Coronary artery (tissue), 2 donors: ENCODE results near the gene TRPM1.

ENCODE experiments used
- DNase-seq: peaks from one replicate; pipeline ENCODE4 v3.0.0-alpha.2; 2017; ENCODE audit warnings: low spot score
- H3K27ac ChIP-seq, 2 donors: fragments of 200-600 bp; sonication (generic); one replicate each; pipeline ENCODE4 v1.5.1; 2016 to 2019
- H3K4me3 ChIP-seq: fragments of 200-600 bp; sonication (generic); 2 replicates; pipeline ENCODE4 v1.5.1; 2016; ENCODE audit warnings: mild to moderate bottlenecking, moderate library complexity
- CTCF ChIP-seq: fragments of 200-600 bp; sonication (generic); IDR thresholded peaks from one replicate; pipeline ENCODE4 v1.5.1; 2019; ENCODE audit warnings: antibody characterized with exemption

Gene TRPM1

GRCh38 chr15:31049111-31049510 lies 52.4 kb downstream of the TRPM1 start:
- no peak overlapping the region for H3K27ac ChIP-seq
- TF ChIP-seq CTCF: no peak
- no peak overlapping the region for H3K4me3 ChIP-seq
- no peak for DNase-seq

- DNase-seq: no peak
- no peak for TF ChIP-seq CTCF
Measured at GRCh38 chr15:31047437-31047836, 54.1 kb downstream of the TRPM1 start.

GRCh38 chr15:31046759-31047359 lies 54.7 kb downstream of the TRPM1 start:
- no peak for TF ChIP-seq CTCF
- Histone ChIP-seq H3K4me3 (no peak overlapping the region), H3K27ac (no peak overlapping the region)
- DNase-seq: no peak

More at GRCh38 chr15:31047437-31047836, 54.1 kb downstream of the TRPM1 start:
- Histone ChIP-seq H3K4me3 (no peak overlapping the region), H3K27ac (no peak overlapping the region)

- Histone ChIP-seq H3K4me3 (no peak overlapping the region), H3K27ac (no peak overlapping the region)
- DNase-seq: no peak
- TF ChIP-seq CTCF: no peak
Measured at GRCh38 chr15:31045606-31046005, 55.9 kb downstream of the TRPM1 start.

GRCh38 chr15:31042751-31043150 lies 58.8 kb downstream of the TRPM1 start:
- Histone ChIP-seq H3K27ac (no peak overlapping the region), H3K4me3 (no peak overlapping the region)
- TF ChIP-seq CTCF: no peak
- DNase-seq: no peak

- H3K27ac ChIP-seq: no peak overlapping the region
- no peak for DNase-seq
- no peak for TF ChIP-seq CTCF
- no peak overlapping the region for H3K4me3 ChIP-seq
Measured at GRCh38 chr15:31041610-31042009, 59.9 kb downstream of the TRPM1 start.

GRCh38 chr15:31040611-31041010 lies 60.9 kb downstream of the TRPM1 start:
- TF ChIP-seq CTCF: no peak
- Histone ChIP-seq H3K27ac (no peak overlapping the region), H3K4me3 (no peak overlapping the region)
- no peak for DNase-seq
